Activated B cell treated with CpG ODN at 0.5 μM for 24 hours (primary cell): Measurements from ENCODE around the gene TLCD3A. TPM values are rescaled to one million over a fixed set of nuclear protein-coding genes. Genes with fewer than 3 reads are reported as not detected.

Experiments
- ATAC-seq: fragments of 200-7000 bp; cut with Tn5 transposase; one replicate; pipeline ENCODE4 v1.10.0; 2021; ENCODE audit warnings: low read depth, mild to moderate bottlenecking, moderate library complexity
- CTCF ChIA-PET: fragments of 350-600 bp; sonication (Branson Sonifier 250); formaldehyde crosslinking; loops from one replicate; lab custom pipeline; 2021; ENCODE audit warnings: antibody characterized with exemption; lab: Charles Lee
- POLR2A ChIA-PET: fragments of 350-600 bp; sonication (Branson Sonifier 250); formaldehyde crosslinking; loops from one replicate; lab custom pipeline; 2021; ENCODE audit warnings: antibody characterized with exemption; lab: Charles Lee
- DNase-seq: peaks from one replicate; pipeline ENCODE4 v3.0.0; 2022
- H3K27ac Mint-ChIP-seq: one replicate; pipeline ENCODE4 v1.8.0; 2020; ENCODE audit warnings: mixed read lengths
- H3K27me3 Mint-ChIP-seq: one replicate; pipeline ENCODE4 v1.8.0; 2021; ENCODE audit warnings: mixed read lengths
- H3K36me3 Mint-ChIP-seq: one replicate; pipeline ENCODE4 v1.8.0; 2021; ENCODE audit warnings: low read depth, mixed read lengths
- H3K4me1 Mint-ChIP-seq: one replicate; pipeline ENCODE4 v1.8.0; 2021; ENCODE audit warnings: mixed read lengths
- H3K4me3 Mint-ChIP-seq: one replicate; pipeline ENCODE4 v1.8.0; 2020; ENCODE audit warnings: mild to moderate bottlenecking, mixed read lengths
- H3K9me3 Mint-ChIP-seq: one replicate; pipeline ENCODE4 v1.8.0; 2020; ENCODE audit warnings: mixed read lengths
- CTCF ChIP-seq: fragments of 200-600 bp; IDR thresholded peaks from one replicate; pipeline ENCODE4 v1.8.0; 2022; ENCODE audit warnings: antibody characterized with exemption, mild to moderate bottlenecking
- intact Hi-C: fragments of 100-400 bp; cut with micrococcal nuclease; formaldehyde crosslinking; loops from one replicate; pipeline ENCODE4 v1.15.1; 2024
- total RNA-seq: library from RNA; stranded (reverse); gene quantifications from 2 replicates; pipeline ENCODE4 v1.2.3, GENCODE V29; 2022

The TLCD3A gene
- total RNA-seq, 1 donor from 2014 or later: 2.8 TPM

DNA sequence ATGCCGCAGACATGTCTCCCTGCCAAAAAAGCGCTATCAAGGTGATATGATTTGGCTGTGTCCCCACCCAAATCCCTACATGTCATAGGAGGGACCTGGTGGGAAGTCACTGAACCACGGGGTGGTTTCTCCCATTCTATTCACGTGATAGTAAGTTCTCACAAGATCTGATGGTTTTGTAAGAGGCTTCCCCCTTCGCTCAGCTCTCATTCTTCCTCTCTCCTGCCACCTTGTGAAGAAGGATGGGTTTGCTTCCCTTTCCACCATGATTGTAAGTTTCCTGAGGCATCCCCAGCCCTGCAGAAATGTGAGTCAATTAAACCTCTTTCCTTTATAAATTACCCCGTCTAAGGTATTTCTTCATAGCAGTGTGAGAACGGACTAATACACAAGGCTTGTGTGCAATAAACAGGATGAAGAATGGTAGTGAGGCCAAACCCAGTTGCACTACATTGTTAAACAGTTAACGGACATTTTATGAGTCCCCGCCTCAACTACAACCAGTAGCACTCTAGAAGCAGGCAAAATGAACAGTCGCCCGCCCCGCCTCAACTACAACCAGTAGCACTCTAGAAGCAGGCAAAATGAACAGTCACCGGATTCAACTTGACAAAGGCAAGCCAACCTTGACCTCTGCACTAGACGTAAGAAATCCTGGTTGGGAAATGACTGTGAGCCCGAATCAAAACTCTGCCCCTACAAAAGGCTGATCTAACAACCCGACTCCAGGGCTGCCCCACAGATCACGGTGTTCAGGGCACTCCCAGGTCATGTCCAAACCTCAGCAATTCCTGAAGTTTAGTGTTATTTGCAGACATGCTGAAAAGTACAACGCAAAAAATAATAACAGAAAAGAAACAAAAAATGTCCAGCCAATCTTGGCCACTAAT is 44.1 kb upstream of the TLCD3A start:
- ATAC-seq (no peak), DNase-seq (no peak)
- Mint-ChIP-seq H3K4me3 (no peak overlapping the region), H3K27ac (no peak overlapping the region), H3K4me1 (peaks cover 2% of the 10 kb centered on the region), H3K9me3 (no peaks in the 10 kb centered on the region), H3K36me3 (peaks cover 70% of the 10 kb centered on the region), H3K27me3 (no peaks in the 10 kb centered on the region)
- ChIA-PET CTCF (interaction anchor here (1.0 to 1.1 kb wide), 2 partner anchors 272 to 276 kb away, joined by 3 to 9 read pairs; no protein-coding TSS in a partner anchor), POLR2A (no interaction called here)
- intact Hi-C loops: no loop called here
- no peak for TF ChIP-seq CTCF

DNA sequence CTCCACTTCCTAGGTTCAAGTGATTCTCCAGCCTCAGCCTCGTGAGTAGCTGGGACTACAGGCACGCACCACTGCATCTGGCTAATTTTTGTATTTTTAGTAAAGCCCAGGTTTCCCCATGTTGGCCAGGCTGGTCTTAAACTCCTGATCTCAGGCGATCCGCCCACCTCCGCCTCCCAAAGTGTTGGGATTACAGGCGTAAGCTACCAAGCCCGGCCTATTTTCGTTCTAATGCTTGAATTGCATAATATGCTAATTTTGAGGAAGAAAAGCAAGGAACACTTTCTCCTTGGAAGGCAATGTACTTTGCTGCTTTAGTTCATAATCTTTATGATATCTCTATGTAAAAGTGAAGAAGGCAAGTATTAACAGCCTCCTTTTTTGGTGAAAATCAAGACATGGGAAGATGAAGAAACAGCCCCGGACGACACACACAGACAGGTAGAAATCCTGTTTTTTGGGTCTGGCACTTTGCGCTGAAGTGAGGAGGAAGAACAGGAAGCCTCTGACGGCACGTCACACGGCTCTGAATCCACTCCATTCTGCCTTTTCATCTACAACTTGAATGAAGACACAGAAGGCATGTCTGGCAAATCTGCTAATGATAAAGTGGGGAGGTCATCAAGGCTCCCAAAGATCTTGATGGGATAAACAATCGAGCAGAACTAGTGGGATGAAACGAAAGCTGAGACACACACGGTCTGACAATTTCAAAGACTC is 42.7 kb upstream of the TLCD3A start:
- ATAC-seq (no peak), DNase-seq (no peak)
- Mint-ChIP-seq H3K4me3 (no peak overlapping the region), H3K36me3 (peaks cover 68% of the 10 kb centered on the region), H3K9me3 (no peaks in the 10 kb centered on the region), H3K27me3 (no peaks in the 10 kb centered on the region), H3K4me1 (no peaks in the 10 kb centered on the region), H3K27ac (no peak overlapping the region)
- ChIA-PET CTCF (interaction anchor here (2.7 kb wide), 1 partner anchor 11 kb away, joined by 11 read pairs; no protein-coding TSS in a partner anchor), POLR2A (no interaction called here)
- intact Hi-C loops: no loop called here
- no peak for TF ChIP-seq CTCF

GRCh38 chr17:690361-690760 is 42.0 kb upstream of the TLCD3A start:
- Mint-ChIP-seq H3K4me3 (no peak overlapping the region), H3K36me3 (peaks cover 69% of the 10 kb centered on the region), H3K4me1 (no peaks in the 10 kb centered on the region), H3K27me3 (no peaks in the 10 kb centered on the region), H3K27ac (no peak overlapping the region), H3K9me3 (no peaks in the 10 kb centered on the region)
- no peak for TF ChIP-seq CTCF
- no peak for ATAC-seq
- CTCF ChIA-PET: interaction anchor here (2.7 kb wide), 1 partner anchor 10 kb away, joined by 11 read pairs; no protein-coding TSS in a partner anchor
- POLR2A ChIA-PET: no interaction called here
- intact Hi-C loops: no loop called here
- DNase-seq: no peak

DNA sequence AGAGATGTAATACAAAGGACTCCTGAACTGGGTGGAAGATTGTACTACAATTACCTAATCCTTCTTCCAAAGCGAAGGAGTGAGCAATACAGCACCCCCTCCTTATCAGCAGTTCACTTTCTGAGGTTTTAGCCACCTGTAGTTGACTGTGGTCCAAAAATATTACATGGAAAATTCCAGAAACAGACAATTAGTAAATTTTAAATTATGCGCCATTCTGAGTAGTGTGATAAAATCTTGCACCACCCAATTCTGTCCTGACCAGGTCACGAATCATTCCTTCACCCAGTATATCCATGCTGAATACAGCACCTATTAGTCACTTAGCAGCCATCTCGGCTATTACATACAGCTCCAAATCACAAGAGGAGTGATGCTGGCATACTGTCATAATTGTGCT is 41.0 kb upstream of the TLCD3A start:
- Mint-ChIP-seq H3K4me1 (no peaks in the 10 kb centered on the region), H3K4me3 (no peak overlapping the region), H3K27me3 (no peaks in the 10 kb centered on the region), H3K9me3 (no peaks in the 10 kb centered on the region), H3K27ac (no peak overlapping the region), H3K36me3 (peaks cover 71% of the 10 kb centered on the region)
- DNase-seq: no peak
- ChIA-PET POLR2A (no interaction called here), CTCF (interaction anchor here (1.0 to 2.7 kb wide), 2 partner anchors 9 to 279 kb away, joined by 3 to 11 read pairs; no protein-coding TSS in a partner anchor)
- no peak for ATAC-seq
- TF ChIP-seq CTCF: no peak
- intact Hi-C loops: no loop called here

DNA sequence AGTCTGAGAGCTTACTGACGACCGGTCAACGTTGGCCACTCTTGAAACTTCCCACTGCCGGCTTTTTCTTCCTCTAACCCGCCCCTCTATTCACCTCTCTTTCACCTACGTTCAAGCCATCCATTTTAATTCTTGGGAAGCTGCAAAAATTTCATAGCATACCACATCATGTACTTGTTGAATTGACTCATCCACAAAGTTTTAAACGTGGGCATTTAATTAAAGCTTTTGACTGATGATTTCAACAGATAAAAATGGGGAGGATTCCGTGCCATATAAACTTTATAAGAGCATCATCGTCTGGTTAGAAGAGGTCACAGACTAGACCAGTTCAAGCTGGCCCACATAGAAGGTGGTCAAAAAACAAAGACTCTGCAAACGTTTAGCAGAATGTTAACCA is 40.3 kb upstream of the TLCD3A start:
- intact Hi-C loops: no loop called here
- Mint-ChIP-seq H3K4me3 (no peak overlapping the region), H3K27ac (no peak overlapping the region), H3K36me3 (peaks cover 75% of the 10 kb centered on the region), H3K27me3 (no peaks in the 10 kb centered on the region), H3K9me3 (no peaks in the 10 kb centered on the region), H3K4me1 (no peaks in the 10 kb centered on the region)
- no peak for TF ChIP-seq CTCF
- ChIA-PET POLR2A (no interaction called here), CTCF (no interaction called here)
- no peak for ATAC-seq
- DNase-seq: no peak
